ENCODE data around the gene ZBTB20.

ZBTB20 gene

GRCh38 chr3:114447545-114447944, 699.5 kb downstream of the ZBTB20 start:
- H3K4me3 ChIP-seq (replicated peaks; ENCODE audit: low read depth, low read length) = no peak overlapping the region
- DNase-seq (ENCODE audit: extremely low read depth, low read depth) = no peak
- TF ChIP-seq CTCF (IDR thresholded peaks at IDR 0.05; ENCODE audit: low read depth, low read length, missing control alignments) = no peak

GRCh38 chr3:114446600-114446999, 700.5 kb downstream of the ZBTB20 start:
- DNase-seq (ENCODE audit: extremely low read depth, low read depth) = no peak
- no peak for TF ChIP-seq CTCF (IDR thresholded peaks at IDR 0.05; ENCODE audit: low read depth, low read length, missing control alignments)
- no peak overlapping the region for H3K4me3 ChIP-seq (replicated peaks; ENCODE audit: low read depth, low read length)

GRCh38 chr3:114445233-114445632, 701.9 kb downstream of the ZBTB20 start:
- no peak overlapping the region for H3K4me3 ChIP-seq (replicated peaks; ENCODE audit: low read depth, low read length)
- no peak for TF ChIP-seq CTCF (IDR thresholded peaks at IDR 0.05; ENCODE audit: low read depth, low read length, missing control alignments)
- DNase-seq (ENCODE audit: extremely low read depth, low read depth) = no peak

- H3K4me3 ChIP-seq (replicated peaks; ENCODE audit: low read depth, low read length) = no peak overlapping the region
- no peak for TF ChIP-seq CTCF (IDR thresholded peaks at IDR 0.05; ENCODE audit: low read depth, low read length, missing control alignments)
- DNase-seq (ENCODE audit: extremely low read depth, low read depth) = no peak
These were observed 702.9 kb downstream of the ZBTB20 start for GRCh38 chr3:114444216-114444615.

GRCh38 chr3:114442246-114442645, 704.8 kb downstream of the ZBTB20 start:
- no peak overlapping the region for H3K4me3 ChIP-seq (replicated peaks; ENCODE audit: low read depth, low read length)
- DNase-seq (ENCODE audit: extremely low read depth, low read depth) = no peak
- TF ChIP-seq CTCF (IDR thresholded peaks at IDR 0.05; ENCODE audit: low read depth, low read length, missing control alignments) = no peak

- H3K4me3 ChIP-seq (replicated peaks; ENCODE audit: low read depth, low read length) = no peak overlapping the region
- DNase-seq (ENCODE audit: extremely low read depth, low read depth) = no peak
- TF ChIP-seq CTCF (IDR thresholded peaks at IDR 0.05; ENCODE audit: low read depth, low read length, missing control alignments) = no peak
These were observed 705.7 kb downstream of the ZBTB20 start for GRCh38 chr3:114441386-114441785.

GRCh38 chr3:114440700-114441099, 706.4 kb downstream of the ZBTB20 start:
- no peak overlapping the region for H3K4me3 ChIP-seq (replicated peaks; ENCODE audit: low read depth, low read length)
- DNase-seq (ENCODE audit: extremely low read depth, low read depth) = no peak
- no peak for TF ChIP-seq CTCF (IDR thresholded peaks at IDR 0.05; ENCODE audit: low read depth, low read length, missing control alignments)

Measured in HFF-Myc (cell line).